Mucosa of descending colon (tissue), 3 donors: ENCODE data around the gene PARVB. TPM values are rescaled to one million over a fixed set of nuclear protein-coding genes. Genes with fewer than 3 reads are reported as not detected.

Source experiments
- ATAC-seq: fragments of 200-7000 bp; cut with Tn5 transposase; one replicate; pipeline ENCODE4 v1.9.1; 2020; ENCODE audit warnings: mild to moderate bottlenecking, moderate library complexity
- DNase-seq, 3 donors: peaks; one replicate each; pipeline ENCODE4 v3.0.0-alpha.2; 2020
- H3K36me3 ChIP-seq: fragments of 200-600 bp; one replicate; pipeline ENCODE4 v1.8.0; 2021; ENCODE audit warnings: low read depth, mild to moderate bottlenecking
- H3K4me1 ChIP-seq: fragments of 200-600 bp; one replicate; pipeline ENCODE4 v1.8.0; 2021; ENCODE audit warnings: low read depth, mild to moderate bottlenecking
- H3K4me3 ChIP-seq: fragments of 200-600 bp; one replicate; pipeline ENCODE4 v1.8.0; 2021; ENCODE audit warnings: mild to moderate bottlenecking
- H3K9me3 ChIP-seq: fragments of 200-600 bp; one replicate; pipeline ENCODE4 v1.8.0; 2021; ENCODE audit warnings: mild to moderate bottlenecking
- intact Hi-C, 2 donors: fragments of 100-400 bp; cut with DNase I in 1 of 2; cut with micrococcal nuclease in 1 of 2; formaldehyde crosslinking; loops; one replicate each; pipeline versions ENCODE4 v1.11.0 to v1.11.1; 2022; cut with DNase I, micrococcal nuclease
- total RNA-seq, 3 donors: library from RNA; stranded (reverse); fragmentation: NEBNext Ultra II Directional in 2 of 3; extraction: Animal tissue kit (Norgen Biotek cat#: 25700) in 2 of 3; gene quantifications; one replicate each; pipeline versions ENCODE4 v1.2.1 to v1.2.4, GENCODE V29; 2021 to 2023
- TF ChIP-seq, protein P1 (sequence below): fragments of 200-600 bp; IDR thresholded peaks from one replicate; pipeline ENCODE4 v1.8.0; 2022; ENCODE audit warnings: antibody characterized with exemption, mild to moderate bottlenecking
- donor health status: DM: no; HTN: no; CAD: no; lungs with moderate emphysema.
- donor health status: DM: no; HTN: no; CAD: no.
- donor health status: DM: no; HTN: yes; CAD: no.

Gene PARVB
- total RNA-seq, 3 donors from 2014 or later: 5.2 to 35.7 (median 14.9) TPM

DNA sequence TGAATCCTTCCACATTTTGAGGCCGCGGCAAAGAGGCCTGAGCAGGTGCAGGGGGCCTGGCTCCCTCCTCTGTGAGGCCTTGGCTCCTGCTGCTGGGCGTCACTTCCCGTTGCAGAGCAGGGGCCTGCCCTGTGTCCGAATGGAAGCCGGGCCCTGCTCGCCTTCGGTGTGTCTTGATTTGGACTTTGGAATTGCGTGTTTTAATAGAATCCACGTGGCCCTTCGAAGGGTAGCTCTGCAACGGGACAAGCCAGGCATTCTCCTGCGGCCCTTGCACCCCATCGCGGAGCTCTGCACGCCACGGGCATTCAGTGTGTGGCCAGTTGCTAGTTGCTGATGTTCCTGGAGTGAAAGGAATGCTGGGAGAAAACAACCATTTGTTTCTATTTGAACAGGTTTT, 43.1 kb upstream of the PARVB start:
- TF ChIP-seq, protein P1, sequence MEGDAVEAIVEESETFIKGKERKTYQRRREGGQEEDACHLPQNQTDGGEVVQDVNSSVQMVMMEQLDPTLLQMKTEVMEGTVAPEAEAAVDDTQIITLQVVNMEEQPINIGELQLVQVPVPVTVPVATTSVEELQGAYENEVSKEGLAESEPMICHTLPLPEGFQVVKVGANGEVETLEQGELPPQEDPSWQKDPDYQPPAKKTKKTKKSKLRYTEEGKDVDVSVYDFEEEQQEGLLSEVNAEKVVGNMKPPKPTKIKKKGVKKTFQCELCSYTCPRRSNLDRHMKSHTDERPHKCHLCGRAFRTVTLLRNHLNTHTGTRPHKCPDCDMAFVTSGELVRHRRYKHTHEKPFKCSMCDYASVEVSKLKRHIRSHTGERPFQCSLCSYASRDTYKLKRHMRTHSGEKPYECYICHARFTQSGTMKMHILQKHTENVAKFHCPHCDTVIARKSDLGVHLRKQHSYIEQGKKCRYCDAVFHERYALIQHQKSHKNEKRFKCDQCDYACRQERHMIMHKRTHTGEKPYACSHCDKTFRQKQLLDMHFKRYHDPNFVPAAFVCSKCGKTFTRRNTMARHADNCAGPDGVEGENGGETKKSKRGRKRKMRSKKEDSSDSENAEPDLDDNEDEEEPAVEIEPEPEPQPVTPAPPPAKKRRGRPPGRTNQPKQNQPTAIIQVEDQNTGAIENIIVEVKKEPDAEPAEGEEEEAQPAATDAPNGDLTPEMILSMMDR: no peak

DNA sequence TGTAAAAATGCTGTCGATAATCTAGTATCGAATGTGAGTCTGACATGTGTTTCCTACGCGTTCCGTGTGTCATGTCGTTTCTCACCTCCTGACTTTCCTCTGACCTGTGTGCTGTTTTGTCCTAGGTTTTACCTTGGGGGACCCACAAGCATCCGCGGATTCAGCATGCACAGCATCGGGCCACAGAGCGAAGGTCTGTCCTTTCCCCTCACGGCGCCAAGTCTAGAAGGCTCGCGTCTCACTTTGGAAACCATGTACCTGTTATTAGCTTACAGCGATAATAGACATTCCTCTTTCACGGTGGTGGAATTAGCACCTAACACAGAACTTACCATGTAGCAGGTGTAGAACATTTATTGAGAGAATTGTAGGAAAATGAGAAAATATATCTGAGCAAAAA, 40.3 kb upstream of the PARVB start:
- Histone ChIP-seq H3K4me3 (no peak overlapping the region), H3K36me3 (peaks cover 11% of the 10 kb centered on the region), H3K4me1 (no peaks in the 10 kb centered on the region), H3K9me3 (no peaks in the 10 kb centered on the region)
- ATAC-seq: no peak
- no peak for DNase-seq
- intact Hi-C loops: no loop called here
- TF ChIP-seq, protein P1: no peak

More for the DNA sequence above, 43.1 kb upstream of the PARVB start:
- peaks cover 14% of the 10 kb centered on the region for H3K36me3 ChIP-seq
- DNase-seq (no peak), ATAC-seq (no peak)
- intact Hi-C loops: no loop called here
- no peak overlapping the region for H3K4me3 ChIP-seq
- no peaks in the 10 kb centered on the region for H3K9me3 ChIP-seq
- no peaks in the 10 kb centered on the region for H3K4me1 ChIP-seq

DNA sequence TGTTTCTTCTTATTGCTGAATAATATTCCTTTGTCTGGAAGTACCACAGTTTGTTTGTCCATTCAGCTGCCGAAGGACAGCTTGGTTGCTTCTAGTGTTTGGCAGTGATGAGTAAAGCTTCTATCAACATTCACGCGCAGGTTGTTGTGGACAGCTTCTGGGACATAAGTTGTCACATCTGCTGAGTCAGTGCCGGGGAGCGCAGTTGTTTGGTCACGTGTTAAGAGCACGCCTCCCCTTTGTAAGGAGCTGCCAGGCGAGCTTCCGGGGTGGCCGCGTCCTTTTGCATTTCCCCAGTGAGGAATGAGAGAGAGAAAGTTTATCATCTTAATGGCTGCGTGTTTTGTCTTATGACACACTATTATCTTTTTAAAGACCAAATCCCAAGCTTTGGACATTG, 38.6 kb upstream of the PARVB start:
- ATAC-seq (no peak), DNase-seq (no peak)
- no peaks in the 10 kb centered on the region for H3K9me3 ChIP-seq
- H3K4me1 ChIP-seq: no peaks in the 10 kb centered on the region
- H3K36me3 ChIP-seq: peaks cover 6% of the 10 kb centered on the region
- no peak overlapping the region for H3K4me3 ChIP-seq
- TF ChIP-seq, protein P1: no peak
- intact Hi-C loops: no loop called here

DNA sequence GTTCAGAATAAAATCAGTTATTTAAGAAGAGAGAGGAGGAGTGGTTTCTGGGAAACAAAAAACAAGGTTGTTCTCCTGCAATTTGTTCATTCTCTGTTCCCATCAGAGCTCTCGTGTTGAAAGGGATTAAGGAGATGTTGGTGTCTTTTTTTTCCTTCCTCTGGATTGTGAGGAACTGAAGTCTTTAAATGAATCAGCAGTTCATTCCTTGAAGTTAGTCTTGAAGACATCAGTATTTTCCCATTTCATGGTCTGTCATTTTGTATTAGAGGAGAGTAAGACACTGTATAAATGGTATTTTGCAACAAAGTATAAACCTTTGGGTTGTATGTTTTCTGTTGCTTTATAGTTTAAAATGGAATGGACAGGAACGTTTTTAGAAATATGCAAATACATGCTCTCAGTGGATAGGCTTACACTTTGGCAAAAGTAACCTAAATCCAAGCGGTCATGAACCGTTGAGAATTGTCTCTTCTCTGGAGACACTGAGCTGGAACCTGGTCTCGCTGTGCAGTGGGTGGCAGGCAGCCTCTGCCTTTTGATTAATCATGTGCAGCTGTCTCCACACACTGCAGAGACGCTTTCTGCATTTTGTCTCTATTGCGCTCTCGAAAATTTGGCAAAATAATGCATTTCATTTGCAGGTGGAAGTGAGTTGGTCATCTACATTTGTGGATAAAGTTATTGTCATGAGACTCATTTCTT, 35.8 kb upstream of the PARVB start:
- Histone ChIP-seq H3K9me3 (no peaks in the 10 kb centered on the region), H3K4me3 (no peak overlapping the region), H3K36me3 (no peaks in the 10 kb centered on the region), H3K4me1 (no peaks in the 10 kb centered on the region)
- TF ChIP-seq, protein P1: no peak
- intact Hi-C loops: no loop called here
- ATAC-seq (no peak), DNase-seq (no peak)

DNA sequence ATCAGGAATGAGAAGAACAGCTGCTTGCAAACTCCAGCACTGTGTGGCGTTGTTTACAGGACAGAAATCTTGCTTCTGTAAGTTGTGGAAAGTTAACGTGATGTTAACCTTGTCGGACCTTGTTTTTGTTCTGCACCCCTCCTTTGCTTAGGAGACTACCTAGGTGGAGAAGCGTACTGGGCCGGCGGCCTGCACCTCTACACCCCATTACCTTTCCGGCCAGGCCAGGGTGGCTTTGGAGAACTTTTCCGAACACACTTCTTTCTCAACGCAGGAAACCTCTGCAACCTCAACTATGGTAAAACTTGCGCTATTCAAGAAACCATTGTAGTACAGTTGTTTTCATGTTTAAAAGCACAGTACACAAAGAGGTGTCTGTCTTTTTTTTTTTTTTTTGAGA, 35.1 kb upstream of the PARVB start:
- Histone ChIP-seq H3K9me3 (no peaks in the 10 kb centered on the region), H3K4me3 (no peak overlapping the region), H3K36me3 (no peaks in the 10 kb centered on the region), H3K4me1 (no peaks in the 10 kb centered on the region)
- ATAC-seq: no peak
- intact Hi-C loops: no loop called here
- DNase-seq: no peak
- TF ChIP-seq, protein P1: no peak

DNA sequence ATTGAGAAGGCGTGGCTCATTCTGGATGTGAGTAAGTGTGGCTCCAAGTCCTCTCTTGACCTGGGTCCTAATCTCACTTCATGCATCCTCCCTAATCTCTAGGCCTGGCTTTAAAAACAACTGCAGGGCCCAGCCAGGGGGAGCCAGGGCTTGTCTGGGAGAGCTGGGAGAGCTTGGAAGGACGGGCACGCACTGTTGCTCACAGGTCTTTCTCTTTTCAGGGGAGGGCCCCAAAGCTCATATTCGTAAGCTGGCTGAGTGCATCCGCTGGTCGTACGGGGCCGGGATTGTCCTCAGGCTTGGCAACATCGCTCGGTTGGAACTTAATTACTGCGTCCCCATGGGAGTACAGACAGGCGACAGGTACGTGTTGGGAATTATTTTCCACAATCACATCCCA, 34.1 kb upstream of the PARVB start:
- TF ChIP-seq, protein P1: no peak
- H3K36me3 ChIP-seq: no peaks in the 10 kb centered on the region
- DNase-seq (no peak), ATAC-seq (no peak)
- H3K9me3 ChIP-seq: no peaks in the 10 kb centered on the region
- H3K4me3 ChIP-seq: no peak overlapping the region
- no peaks in the 10 kb centered on the region for H3K4me1 ChIP-seq
- intact Hi-C loops: loop anchor here (5.0 to 10.0 kb wide), 4 partner anchors 85 to 637 kb away; no protein-coding TSS in a partner anchor
